ENCODE data around the gene ZNF358. TPM values are rescaled to one million over a fixed set of nuclear protein-coding genes. Genes with fewer than 3 reads are reported as not detected.
A peak's percentile ranks its signal among the peaks of the same experiment; 100 is the strongest.

ZNF358 gene
- total RNA-seq, 2 experiments from 2014 or later = 5.1 to 5.2 TPM

GRCh38 chr19:7534531-7535046 is 18.7 kb downstream of the ZNF358 start:
- peak; percentile 7 for ATAC-seq (ENCODE audit: poor library complexity)
- H3K27me3 Mint-ChIP-seq = no peaks in the 10 kb centered on the region
- TF ChIP-seq CTCF (IDR thresholded peaks at IDR 0.05) = no peak
- Histone ChIP-seq H3K27me3 (ENCODE audit: control insufficient read depth in 1 of 2, insufficient read depth in 2 of 2, low read length in 2 of 2) (no peaks in the 10 kb centered on the region), H3K4me3 (ENCODE audit: low read length) (peak overlapping the region; percentile 93), H3K4me1 (ENCODE audit: insufficient read depth, low read length) (peaks cover 40% of the 10 kb centered on the region), H3K36me3 (ENCODE audit: insufficient read depth, low read length) (peaks cover 4% of the 10 kb centered on the region), H3K9me3 (ENCODE audit: control insufficient read depth in 1 of 2, insufficient read depth in 1 of 2, low read length in 2 of 2) (no peaks in the 10 kb centered on the region), H3K27ac (ENCODE audit: low read depth in 1 of 2, low read length in 2 of 2) (peak overlapping the region; percentile 67 to 79)
- ChIA-PET CTCF (interaction anchor here (1.1 to 2.1 kb wide), 3 partner anchors 12 to 395 kb away, joined by 3 to 10 read pairs (median 5); partner anchors contain the start of gene MCOLN1), POLR2A (interaction anchor here (0.6 to 3.2 kb wide), 4 partner anchors 12 to 374 kb away, joined by 3 to 50 read pairs (median 4); partner anchors contain the start of genes MAP2K7 and MCOLN1)
- intact Hi-C loops (cut with DNase I, micrococcal nuclease) = loop anchor here (1.0 to 10.0 kb wide), 7 partner anchors 12 to 1172 kb away; partner anchors contain the start of genes MCOLN1 (in 2 of the 2), GPR108 (in 1 of the 2), MAP2K7 (in 1 of the 2) and PET100 (in 1 of the 2)
- H3K27ac Mint-ChIP-seq = peak overlapping the region; percentile 87
- DNase-seq = peak in 3 of 14 experiments; percentile 38 to 60 (median 54)
- peaks cover 27% of the 10 kb centered on the region for H3K36me3 Mint-ChIP-seq (ENCODE audit: low read depth)
- peaks cover 29% of the 10 kb centered on the region for H3K4me1 Mint-ChIP-seq (ENCODE audit: low read depth)
- no peaks in the 10 kb centered on the region for H3K9me3 Mint-ChIP-seq
- H3K4me3 Mint-ChIP-seq = peak overlapping the region; percentile 98

GRCh38 chr19:7535047-7535997 is 19.4 kb downstream of the ZNF358 start, which contains the start of gene PNPLA6:
PNPLA6 (plus strand) TSS chr19:7535717; CDS start chr19:7535789, 72 bp downstream.
- Mint-ChIP-seq H3K27ac (peak within 1 kb of the TSS; percentile 87), H3K27me3 (no peaks in the 10 kb centered on the region), H3K9me3 (no peaks in the 10 kb centered on the region), H3K4me3 (peak within 1 kb of the TSS; percentile 98), H3K36me3 (ENCODE audit: low read depth) (peaks cover 29% of the 10 kb centered on the region), H3K4me1 (ENCODE audit: low read depth) (peaks cover 29% of the 10 kb centered on the region)
- intact Hi-C loops (cut with DNase I, micrococcal nuclease) = loop anchor here in 1 of 2 experiments (2.0 to 10.0 kb wide), 5 partner anchors 15 to 1173 kb away; partner anchors contain the start of genes MAP2K7, PET100, PEX11G and XAB2
- DNase-seq (peak; percentile 85 to 95 (median 90)), ATAC-seq (ENCODE audit: poor library complexity) (peak; percentile 77)
- peak within 1 kb of the TSS; percentile 93 for H3K4me3 ChIP-seq (ENCODE audit: low read length)
- H3K36me3 ChIP-seq (ENCODE audit: insufficient read depth, low read length) = peaks cover 9% of the 10 kb centered on the region
- CTCF ChIA-PET = interaction anchor here (0.6 to 2.1 kb wide), 4 partner anchors 12 to 627 kb away, joined by 3 to 10 read pairs (median 4); partner anchors contain the start of gene MCOLN1
- H3K27ac ChIP-seq (ENCODE audit: low read depth in 1 of 2, low read length in 2 of 2) = peak within 1 kb of the TSS; percentile 67 to 79
- no peaks in the 10 kb centered on the region for H3K27me3 ChIP-seq (ENCODE audit: control insufficient read depth in 1 of 2, insufficient read depth in 2 of 2, low read length in 2 of 2)
- POLR2A ChIA-PET = interaction anchor here (0.7 to 3.2 kb wide), 5 partner anchors 11 to 895 kb away, joined by 3 to 50 read pairs (median 4); partner anchors contain the start of genes MAP2K7, MCOLN1, PET100 and XAB2
- no peak for TF ChIP-seq CTCF (IDR thresholded peaks at IDR 0.05)
- H3K4me1 ChIP-seq (ENCODE audit: insufficient read depth, low read length) = peaks cover 40% of the 10 kb centered on the region
- H3K9me3 ChIP-seq (ENCODE audit: control insufficient read depth in 1 of 2, insufficient read depth in 1 of 2, low read length in 2 of 2) = no peaks in the 10 kb centered on the region

Data from CD4-positive, alpha-beta T cell (primary cell).